H1 (cell line): ENCODE data around the gene ADK. TPM values are rescaled to one million over a fixed set of nuclear protein-coding genes. Genes with fewer than 3 reads are reported as not detected.

ENCODE experiments used
- KDM1A ChIP-seq: fragments of 200-600, 300-600 bp; sonication (generic); IDR thresholded peaks from 2 replicates; pipeline ENCODE4 v1.7.1; 2016; ENCODE audit warnings: mild to moderate bottlenecking, low read length, borderline replicate concordance
- SP1 ChIP-seq: IDR thresholded peaks from 2 replicates; pipeline ENCODE4 v1.6.1; 2011; ENCODE audit warnings: low read depth, low read length
- ZNF274 ChIP-seq: IDR thresholded peaks from 2 replicates; pipeline ENCODE4 v1.7.0; 2012; ENCODE audit warnings: low read length, borderline replicate concordance; ENCODE audit errors: extremely low read depth
- polyA plus RNA-seq, 7 experiments: library from polyadenylated mRNA; depleted of rRNA in 3 of 7; stranded (reverse) in 5 of 7; unstranded in 2 of 7; fragments of >200 nt in 5 of 7; fragments of 200-250 nt in 2 of 7; gene quantifications; 1 replicate in 5 of 7; 2 replicates in 1 of 7; 4 replicates in 1 of 7; pipeline versions ENCODE4 v1.2.1 to v1.2.3, GENCODE V29; 2011 to 2013; ENCODE audit warnings: missing spikeins in 2 of 7, mixed read lengths in 2 of 7
- total RNA-seq: library from RNA; stranded (reverse); fragmentation: NEBNext Ultra II Directional; extraction: Animal tissue kit (Norgen Biotek cat#: 25700); gene quantifications from 2 replicates; pipeline ENCODE4 v1.2.1, GENCODE V29; 2021

The ADK gene
- total and polyA plus RNA-seq, 2 of the 8 experiments (the other 6 are each of a cell fraction or from before 2014, with no cell fraction given): 12.3 to 42.4 TPM

DNA sequence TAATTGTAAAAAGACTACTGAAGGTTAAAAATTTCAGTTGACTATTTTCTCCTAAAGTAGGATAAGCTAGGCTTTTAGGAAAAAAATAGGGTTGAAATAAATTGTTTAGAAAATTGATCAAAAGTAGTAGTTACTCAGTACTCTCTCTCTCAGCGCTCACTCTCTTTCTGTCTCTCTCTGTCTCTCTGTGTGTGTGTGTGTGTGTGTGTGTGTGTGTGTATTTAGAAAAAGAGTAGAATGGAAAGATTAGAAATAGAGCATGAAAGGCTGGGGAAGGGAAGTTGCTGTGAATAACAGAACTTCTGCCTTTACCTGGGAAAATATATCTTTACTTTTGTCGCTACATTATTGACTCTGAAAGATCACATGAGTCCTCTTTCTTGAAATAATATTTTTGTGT is 20.6 kb downstream of the ADK start (continued):
- no peak for TF ChIP-seq KDM1A
- TF ChIP-seq ZNF274: no peak
- TF ChIP-seq SP1: no peak
- TF ChIP-seq, all 59 proteins: peak for 0
